Mammary epithelial cell (primary cell): Measurements from ENCODE around the gene KIF26B.

Experiments
- EZH2 ChIP-seq: IDR thresholded peaks from 2 replicates; pipeline ENCODE4 v1.6.1; 2012; ENCODE audit warnings: low read length, inconsistent platforms, borderline replicate concordance
- TF ChIP-seq, protein P1 (sequence below), 2 donors: IDR thresholded peaks in 1 of 2; conservative IDR thresholded peaks in 1 of 2; 2 replicates each; pipeline ENCODE4 v1.5.1; 2011 to 2012; ENCODE audit warnings: inconsistent platforms in 2 of 2, low read length in 2 of 2, mild to moderate bottlenecking in 2 of 2, control low read depth in 1 of 2, low read depth in 1 of 2; ENCODE audit not compliant: insufficient read depth in 1 of 2; ENCODE audit errors: extremely low read depth in 1 of 2

DNA sequence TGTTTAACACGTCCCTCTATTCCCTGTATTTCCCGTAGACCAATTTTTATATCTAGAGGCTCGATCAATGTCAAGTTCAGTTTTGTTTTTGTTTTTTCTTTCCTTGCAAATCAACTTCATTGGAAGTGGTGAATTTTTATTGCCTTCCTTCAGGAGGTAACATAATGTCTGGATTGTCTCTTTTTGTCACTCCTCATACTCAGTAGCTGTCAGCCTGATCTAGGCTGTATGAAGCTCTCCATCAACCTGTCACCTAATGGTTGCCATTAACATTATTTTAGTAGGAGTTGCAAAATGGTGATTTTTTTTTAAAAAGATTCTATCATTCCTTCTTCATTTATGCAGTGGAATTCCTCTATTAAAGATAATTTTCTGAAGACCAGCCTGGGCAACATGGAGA lies 49.7 kb upstream of the KIF26B start:
- TF ChIP-seq, protein P1, sequence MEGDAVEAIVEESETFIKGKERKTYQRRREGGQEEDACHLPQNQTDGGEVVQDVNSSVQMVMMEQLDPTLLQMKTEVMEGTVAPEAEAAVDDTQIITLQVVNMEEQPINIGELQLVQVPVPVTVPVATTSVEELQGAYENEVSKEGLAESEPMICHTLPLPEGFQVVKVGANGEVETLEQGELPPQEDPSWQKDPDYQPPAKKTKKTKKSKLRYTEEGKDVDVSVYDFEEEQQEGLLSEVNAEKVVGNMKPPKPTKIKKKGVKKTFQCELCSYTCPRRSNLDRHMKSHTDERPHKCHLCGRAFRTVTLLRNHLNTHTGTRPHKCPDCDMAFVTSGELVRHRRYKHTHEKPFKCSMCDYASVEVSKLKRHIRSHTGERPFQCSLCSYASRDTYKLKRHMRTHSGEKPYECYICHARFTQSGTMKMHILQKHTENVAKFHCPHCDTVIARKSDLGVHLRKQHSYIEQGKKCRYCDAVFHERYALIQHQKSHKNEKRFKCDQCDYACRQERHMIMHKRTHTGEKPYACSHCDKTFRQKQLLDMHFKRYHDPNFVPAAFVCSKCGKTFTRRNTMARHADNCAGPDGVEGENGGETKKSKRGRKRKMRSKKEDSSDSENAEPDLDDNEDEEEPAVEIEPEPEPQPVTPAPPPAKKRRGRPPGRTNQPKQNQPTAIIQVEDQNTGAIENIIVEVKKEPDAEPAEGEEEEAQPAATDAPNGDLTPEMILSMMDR (conservative IDR thresholded peaks at IDR 0.05 in 1 of 2, IDR thresholded peaks at IDR 0.05 in 1 of 2; ENCODE audit: extremely low read depth in 1 of 2, insufficient read depth in 1 of 2, low read depth in 1 of 2, low read length in 2 of 2): no peak
- no peak for TF ChIP-seq EZH2
